ENCODE data around the gene TAOK2.

Gene TAOK2

GRCh38 chr16:29963021-29963743 lies 10.5 kb upstream of the TAOK2 start:
- DNase-seq, result no peak

- no peak for DNase-seq
Measured at GRCh38 chr16:29968205-29968604, 5.5 kb upstream of the TAOK2 start.

- no peak for DNase-seq
Measured at GRCh38 chr16:29971304-29971703, 2.4 kb upstream of the TAOK2 start.

GRCh38 chr16:29972500-29972899 lies 1.2 kb upstream of the TAOK2 start:
- no peak for DNase-seq

- no peak for DNase-seq
Measured at GRCh38 chr16:29972992-29973383, 680 bp upstream of the TAOK2 start.

- no peak for DNase-seq
Measured at GRCh38 chr16:29974291-29975133, 844 bp downstream of the TAOK2 start.

GRCh38 chr16:29975134-29975538 lies 1.5 kb downstream of the TAOK2 start:
- no peak for DNase-seq

GRCh38 chr16:29975811-29976511 lies 2.3 kb downstream of the TAOK2 start:
- DNase-seq, result no peak

- DNase-seq, result no peak
Measured at GRCh38 chr16:29977063-29977825, 3.6 kb downstream of the TAOK2 start.

- DNase-seq, result no peak
Measured at GRCh38 chr16:29978081-29978480, 4.4 kb downstream of the TAOK2 start.

- no peak for DNase-seq
Measured at GRCh38 chr16:29978564-29979270, 5.0 kb downstream of the TAOK2 start.

GRCh38 chr16:29982560-29983419 lies 9.1 kb downstream of the TAOK2 start:
- no peak for DNase-seq

- DNase-seq, result no peak
Measured at GRCh38 chr16:29983420-29984136, 9.9 kb downstream of the TAOK2 start.

GRCh38 chr16:29984137-29984763 lies 10.6 kb downstream of the TAOK2 start:
- no peak for DNase-seq

- DNase-seq, result no peak
Measured at GRCh38 chr16:29984764-29985147, 11.1 kb downstream of the TAOK2 start.

GRCh38 chr16:29985271-29985811 lies 11.7 kb downstream of the TAOK2 start:
- DNase-seq, result no peak

GRCh38 chr16:29986231-29986630 lies 12.6 kb downstream of the TAOK2 start:
- no peak for DNase-seq

GRCh38 chr16:29986931-29987330 lies 13.3 kb downstream of the TAOK2 start:
- no peak for DNase-seq

GRCh38 chr16:29987371-29988085 lies 13.9 kb downstream of the TAOK2 start:
- DNase-seq, result no peak

Measured in NCI-H1930 (cell line).